ENCODE measurements around the gene IFT52.

Gene IFT52

GRCh38 chr20:43550456-43550855 is 40.3 kb upstream of the IFT52 start:
- no peak for DNase-seq (ENCODE audit: low read depth, low spot score)
- no peaks in the 10 kb centered on the region for H3K4me1 ChIP-seq (ENCODE audit: control insufficient read depth, insufficient read depth, low read length)
- H3K36me3 ChIP-seq (ENCODE audit: control insufficient read depth, insufficient read depth, low read length) = no peaks in the 10 kb centered on the region
- no peaks in the 10 kb centered on the region for H3K9me3 ChIP-seq (ENCODE audit: control insufficient read depth, insufficient read depth, low read length)
- no peak overlapping the region for H3K27ac ChIP-seq (ENCODE audit: low read length)
- WGBS (ENCODE audit: insufficient coverage, insufficient read length) = no CpG with 5 or more reads among the region's 2 CpGs
- H3K4me3 ChIP-seq (ENCODE audit: low read length) = no peak overlapping the region
- no peaks in the 10 kb centered on the region for H3K27me3 ChIP-seq (ENCODE audit: control insufficient read depth, insufficient read depth, low read length)

DNA sequence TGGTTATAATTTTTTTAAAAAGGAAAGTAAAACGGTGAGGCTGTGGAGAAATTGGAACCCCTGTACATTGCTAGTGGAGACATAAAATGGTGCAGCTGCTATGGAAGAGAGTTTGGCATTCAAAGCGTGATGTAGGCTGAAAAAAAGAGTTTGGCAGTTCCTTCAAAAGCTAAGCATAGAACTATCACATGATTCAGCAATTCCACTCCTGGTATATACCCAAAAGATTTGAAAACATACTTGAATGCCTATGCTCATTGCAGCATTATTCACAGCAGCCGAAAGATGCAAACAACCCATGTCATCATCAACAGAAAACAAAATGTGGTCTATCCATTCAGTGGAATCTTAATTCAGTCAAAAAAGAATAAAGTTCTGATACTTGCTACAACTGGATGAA is 36.4 kb upstream of the IFT52 start:
- no peak overlapping the region for H3K27ac ChIP-seq (ENCODE audit: low read length)
- DNase-seq (ENCODE audit: low read depth, low spot score) = no peak
- H3K9me3 ChIP-seq (ENCODE audit: control insufficient read depth, insufficient read depth, low read length) = no peaks in the 10 kb centered on the region
- WGBS (ENCODE audit: insufficient coverage, insufficient read length) = no CpG with 5 or more reads among the region's 3 CpGs
- H3K4me3 ChIP-seq (ENCODE audit: low read length) = no peak overlapping the region
- H3K36me3 ChIP-seq (ENCODE audit: control insufficient read depth, insufficient read depth, low read length) = no peaks in the 10 kb centered on the region
- H3K27me3 ChIP-seq (ENCODE audit: control insufficient read depth, insufficient read depth, low read length) = no peaks in the 10 kb centered on the region
- H3K4me1 ChIP-seq (ENCODE audit: control insufficient read depth, insufficient read depth, low read length) = no peaks in the 10 kb centered on the region

GRCh38 chr20:43558412-43559146 is 32.2 kb upstream of the IFT52 start, which contains the start of gene SGK2:
Gene SGK2 (plus strand): TSS chr20:43559027. CDS start chr20:43566496, 7,469 bp downstream.
- no peak for DNase-seq (ENCODE audit: low read depth, low spot score)
- Histone ChIP-seq H3K9me3 (ENCODE audit: control insufficient read depth, insufficient read depth, low read length) (no peaks in the 10 kb centered on the region), H3K4me1 (ENCODE audit: control insufficient read depth, insufficient read depth, low read length) (no peaks in the 10 kb centered on the region), H3K27ac (ENCODE audit: low read length) (no peak within 1 kb of the TSS), H3K36me3 (ENCODE audit: control insufficient read depth, insufficient read depth, low read length) (no peaks in the 10 kb centered on the region), H3K27me3 (ENCODE audit: control insufficient read depth, insufficient read depth, low read length) (no peaks in the 10 kb centered on the region), H3K4me3 (ENCODE audit: low read length) (no peak within 1 kb of the TSS)
- WGBS (ENCODE audit: insufficient coverage, insufficient read length) = no CpG with 5 or more reads among the region's 12 CpGs

GRCh38 chr20:43559147-43559987 is 31.4 kb upstream of the IFT52 start:
- no peak for DNase-seq (ENCODE audit: low read depth, low spot score)
- H3K4me1 ChIP-seq (ENCODE audit: control insufficient read depth, insufficient read depth, low read length) = no peaks in the 10 kb centered on the region
- no peaks in the 10 kb centered on the region for H3K9me3 ChIP-seq (ENCODE audit: control insufficient read depth, insufficient read depth, low read length)
- no peak overlapping the region for H3K27ac ChIP-seq (ENCODE audit: low read length)
- WGBS (ENCODE audit: insufficient coverage, insufficient read length) = no CpG with 5 or more reads among the region's 8 CpGs
- no peaks in the 10 kb centered on the region for H3K36me3 ChIP-seq (ENCODE audit: control insufficient read depth, insufficient read depth, low read length)
- H3K27me3 ChIP-seq (ENCODE audit: control insufficient read depth, insufficient read depth, low read length) = no peaks in the 10 kb centered on the region
- no peak overlapping the region for H3K4me3 ChIP-seq (ENCODE audit: low read length)

GRCh38 chr20:43560974-43561373 is 29.8 kb upstream of the IFT52 start:
- H3K36me3 ChIP-seq (ENCODE audit: control insufficient read depth, insufficient read depth, low read length) = no peaks in the 10 kb centered on the region
- H3K9me3 ChIP-seq (ENCODE audit: control insufficient read depth, insufficient read depth, low read length) = no peaks in the 10 kb centered on the region
- no CpG with 5 or more reads among the region's 3 CpGs for WGBS (ENCODE audit: insufficient coverage, insufficient read length)
- DNase-seq (ENCODE audit: low read depth, low spot score) = no peak
- H3K27me3 ChIP-seq (ENCODE audit: control insufficient read depth, insufficient read depth, low read length) = no peaks in the 10 kb centered on the region
- no peaks in the 10 kb centered on the region for H3K4me1 ChIP-seq (ENCODE audit: control insufficient read depth, insufficient read depth, low read length)
- no peak overlapping the region for H3K27ac ChIP-seq (ENCODE audit: low read length)
- H3K4me3 ChIP-seq (ENCODE audit: low read length) = no peak overlapping the region

DNA sequence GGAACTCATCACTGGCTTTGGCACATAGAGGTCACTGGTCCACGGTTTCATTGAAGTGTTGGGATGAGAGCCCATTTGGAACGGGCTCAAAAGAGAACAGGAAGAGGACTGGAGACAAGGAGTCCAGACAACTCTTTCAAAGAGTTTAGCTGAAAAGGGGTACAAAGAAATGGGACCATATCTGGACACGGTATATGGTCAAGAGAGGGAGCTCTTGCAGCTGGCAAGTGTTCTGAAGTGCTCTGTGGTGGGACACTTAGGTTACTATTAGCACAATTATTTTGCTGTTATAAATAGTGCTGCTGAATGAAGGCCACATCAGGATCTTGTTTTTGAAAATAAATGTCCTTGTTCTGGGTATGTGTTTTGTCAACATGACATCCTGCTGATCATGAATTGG is 27.3 kb upstream of the IFT52 start:
- no CpG with 5 or more reads among the region's 3 CpGs for WGBS (ENCODE audit: insufficient coverage, insufficient read length)
- H3K4me3 ChIP-seq (ENCODE audit: low read length) = no peak overlapping the region
- H3K27ac ChIP-seq (ENCODE audit: low read length) = no peak overlapping the region
- H3K9me3 ChIP-seq (ENCODE audit: control insufficient read depth, insufficient read depth, low read length) = no peaks in the 10 kb centered on the region
- H3K4me1 ChIP-seq (ENCODE audit: control insufficient read depth, insufficient read depth, low read length) = no peaks in the 10 kb centered on the region
- no peaks in the 10 kb centered on the region for H3K36me3 ChIP-seq (ENCODE audit: control insufficient read depth, insufficient read depth, low read length)
- DNase-seq (ENCODE audit: low read depth, low spot score) = no peak
- H3K27me3 ChIP-seq (ENCODE audit: control insufficient read depth, insufficient read depth, low read length) = no peaks in the 10 kb centered on the region

DNA sequence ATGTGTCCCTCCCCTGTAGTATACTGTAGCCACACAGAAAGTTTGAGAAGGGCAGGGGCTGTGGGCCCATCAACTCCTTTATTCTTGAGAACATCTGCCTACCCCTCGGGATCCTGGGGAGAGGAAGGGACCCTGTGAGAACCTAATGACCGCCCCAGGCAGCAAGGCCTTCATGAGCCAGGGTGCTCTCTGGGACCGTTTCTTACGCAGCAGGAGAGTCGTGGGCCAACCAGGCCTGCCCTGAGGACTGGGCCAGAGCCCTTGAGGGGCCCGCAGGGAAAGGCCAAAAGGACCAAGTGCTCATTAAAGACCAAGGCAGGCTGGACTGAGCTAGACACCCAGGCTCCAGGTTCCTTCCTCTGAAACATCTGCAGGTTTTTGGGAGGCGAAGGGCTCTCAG is 26.7 kb upstream of the IFT52 start:
- DNase-seq (ENCODE audit: low read depth, low spot score) = no peak
- no peaks in the 10 kb centered on the region for H3K9me3 ChIP-seq (ENCODE audit: control insufficient read depth, insufficient read depth, low read length)
- whole genome bisulfite sequencing (ENCODE audit: insufficient coverage, insufficient read length) = no CpG with 5 or more reads among the region's 7 CpGs
- no peak overlapping the region for H3K27ac ChIP-seq (ENCODE audit: low read length)
- H3K36me3 ChIP-seq (ENCODE audit: control insufficient read depth, insufficient read depth, low read length) = no peaks in the 10 kb centered on the region
- no peak overlapping the region for H3K4me3 ChIP-seq (ENCODE audit: low read length)
- no peaks in the 10 kb centered on the region for H3K27me3 ChIP-seq (ENCODE audit: control insufficient read depth, insufficient read depth, low read length)
- no peaks in the 10 kb centered on the region for H3K4me1 ChIP-seq (ENCODE audit: control insufficient read depth, insufficient read depth, low read length)

DNA sequence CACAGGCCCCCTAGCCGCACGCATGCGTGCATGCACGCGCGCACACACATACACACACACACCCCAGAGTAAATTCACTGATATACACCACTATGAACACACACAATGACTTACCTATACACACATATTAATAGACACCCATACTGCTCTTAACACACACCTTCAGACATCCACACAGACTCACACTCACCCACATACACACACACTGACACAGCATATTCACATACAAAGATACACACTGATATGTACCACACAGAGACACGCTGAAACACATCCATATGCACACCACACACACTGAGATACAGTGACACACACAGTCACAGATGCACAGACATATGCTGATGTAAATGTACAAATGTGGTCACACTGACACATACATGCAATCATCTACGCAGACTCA is 26.3 kb upstream of the IFT52 start:
- Histone ChIP-seq H3K9me3 (ENCODE audit: control insufficient read depth, insufficient read depth, low read length) (no peaks in the 10 kb centered on the region), H3K4me3 (ENCODE audit: low read length) (no peak overlapping the region), H3K27me3 (ENCODE audit: control insufficient read depth, insufficient read depth, low read length) (no peaks in the 10 kb centered on the region), H3K27ac (ENCODE audit: low read length) (no peak overlapping the region), H3K4me1 (ENCODE audit: control insufficient read depth, insufficient read depth, low read length) (no peaks in the 10 kb centered on the region), H3K36me3 (ENCODE audit: control insufficient read depth, insufficient read depth, low read length) (no peaks in the 10 kb centered on the region)
- no CpG with 5 or more reads among the region's 8 CpGs for WGBS (ENCODE audit: insufficient coverage, insufficient read length)
- no peak for DNase-seq (ENCODE audit: low read depth, low spot score)

- WGBS (ENCODE audit: insufficient coverage, insufficient read length) = no CpG with 5 or more reads among the region's 18 CpGs
- no peak for DNase-seq (ENCODE audit: low read depth, low spot score)
Observed at GRCh38 chr20:43564993-43565757, 25.6 kb upstream of the IFT52 start.

DNA sequence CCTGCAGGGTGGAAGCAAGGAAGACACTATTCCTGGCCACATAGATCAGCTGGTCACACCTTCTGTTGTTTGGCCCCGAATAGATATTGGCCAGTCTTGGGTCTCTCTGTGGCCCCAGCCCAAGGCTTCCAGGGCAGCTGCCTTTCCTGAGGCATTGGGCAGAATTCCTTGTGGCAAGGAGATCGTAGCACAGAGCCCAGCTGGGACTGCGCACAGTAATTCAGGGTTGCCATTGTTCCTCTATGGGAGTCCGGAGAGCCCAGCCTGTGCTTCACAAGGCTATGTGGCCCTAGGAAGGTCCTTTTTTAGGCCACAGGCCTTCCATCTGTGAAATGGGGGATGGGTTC is 25.0 kb upstream of the IFT52 start:
- Histone ChIP-seq H3K27ac (ENCODE audit: low read length) (no peak overlapping the region), H3K4me3 (ENCODE audit: low read length) (no peak overlapping the region), H3K27me3 (ENCODE audit: control insufficient read depth, insufficient read depth, low read length) (no peaks in the 10 kb centered on the region), H3K4me1 (ENCODE audit: control insufficient read depth, insufficient read depth, low read length) (no peaks in the 10 kb centered on the region), H3K9me3 (ENCODE audit: control insufficient read depth, insufficient read depth, low read length) (no peaks in the 10 kb centered on the region), H3K36me3 (ENCODE audit: control insufficient read depth, insufficient read depth, low read length) (no peaks in the 10 kb centered on the region)
- no CpG with 5 or more reads among the region's 4 CpGs for WGBS (ENCODE audit: insufficient coverage, insufficient read length)
- DNase-seq (ENCODE audit: low read depth, low spot score) = no peak

More at GRCh38 chr20:43564993-43565757, 25.6 kb upstream of the IFT52 start:
- Histone ChIP-seq H3K36me3 (ENCODE audit: control insufficient read depth, insufficient read depth, low read length) (no peaks in the 10 kb centered on the region), H3K9me3 (ENCODE audit: control insufficient read depth, insufficient read depth, low read length) (no peaks in the 10 kb centered on the region), H3K4me1 (ENCODE audit: control insufficient read depth, insufficient read depth, low read length) (no peaks in the 10 kb centered on the region), H3K4me3 (ENCODE audit: low read length) (no peak overlapping the region), H3K27me3 (ENCODE audit: control insufficient read depth, insufficient read depth, low read length) (no peaks in the 10 kb centered on the region), H3K27ac (ENCODE audit: low read length) (no peak overlapping the region)
